Glomerular endothelial cell (primary cell): ENCODE data around the gene MAP2K5. TPM values are rescaled to one million over a fixed set of nuclear protein-coding genes. Genes with fewer than 3 reads are reported as not detected.

Source experiments
- DNase-seq: peaks from one replicate; pipeline ENCODE4 v3.0.0-alpha.2; 2011; ENCODE audit warnings: low read depth, low spot score; ENCODE audit errors: extremely low read depth
- total RNA-seq: library from RNA; depleted of rRNA; stranded (reverse); fragments of >200 nt; gene quantifications from 2 replicates; pipeline ENCODE4 v1.2.3, GENCODE V29; 2015

Gene MAP2K5
- total RNA-seq, 1 donor from 2014 or later: 9.8 TPM

DNA sequence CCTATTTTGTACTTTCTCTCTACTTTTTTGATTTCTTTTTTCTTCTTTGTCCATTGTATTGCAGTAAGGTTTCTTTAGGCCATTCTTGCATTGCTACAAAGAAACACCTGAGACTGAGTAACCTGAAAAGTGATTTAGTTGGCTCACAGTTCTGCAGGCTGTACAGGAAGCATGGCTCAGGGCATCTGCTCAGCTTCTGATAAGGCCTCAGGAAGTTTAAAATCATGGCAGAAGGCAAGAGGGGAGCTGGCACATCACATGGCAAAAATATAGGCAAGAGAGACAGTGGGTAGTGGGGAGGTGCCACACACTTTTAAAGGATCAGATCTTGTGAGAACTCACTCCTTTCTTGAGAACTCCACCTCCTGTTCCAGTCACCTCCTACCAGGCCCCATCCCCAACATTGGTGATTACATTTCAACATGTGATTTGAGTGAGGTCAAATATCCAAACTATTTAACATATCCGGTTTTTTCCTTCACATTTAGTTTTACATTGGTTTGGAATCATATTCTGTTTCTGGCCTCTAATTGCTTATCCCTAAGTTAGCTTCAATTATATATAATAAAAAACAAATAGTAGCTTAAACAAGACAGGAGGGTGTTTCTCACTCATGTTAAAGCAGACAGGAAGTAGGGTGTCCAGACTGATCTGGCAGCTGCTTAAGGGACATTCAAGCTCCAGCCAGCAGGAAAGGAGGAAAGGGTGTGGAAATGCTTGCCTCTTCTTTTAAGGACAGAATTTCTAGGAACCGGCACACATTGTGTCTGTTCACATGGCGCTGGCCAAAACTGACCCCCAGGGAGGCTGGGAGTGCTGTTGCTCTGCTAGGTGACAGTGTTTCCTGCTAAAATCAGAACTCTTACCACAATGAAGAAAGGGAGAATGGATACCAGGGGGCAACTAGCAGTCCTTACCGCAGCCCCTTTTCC lies 254.0 kb downstream of the MAP2K5 start:
- no peak for DNase-seq

- no peak for DNase-seq
Observed at GRCh38 chr15:67799801-67800205, 257.3 kb downstream of the MAP2K5 start.

GRCh38 chr15:67801142-67801541 lies 258.6 kb downstream of the MAP2K5 start:
- no peak for DNase-seq

- no peak for DNase-seq
Observed at GRCh38 chr15:67801926-67802914, 259.7 kb downstream of the MAP2K5 start.

- DNase-seq: no peak
Observed at GRCh38 chr15:67803299-67803698, 260.8 kb downstream of the MAP2K5 start.

DNA sequence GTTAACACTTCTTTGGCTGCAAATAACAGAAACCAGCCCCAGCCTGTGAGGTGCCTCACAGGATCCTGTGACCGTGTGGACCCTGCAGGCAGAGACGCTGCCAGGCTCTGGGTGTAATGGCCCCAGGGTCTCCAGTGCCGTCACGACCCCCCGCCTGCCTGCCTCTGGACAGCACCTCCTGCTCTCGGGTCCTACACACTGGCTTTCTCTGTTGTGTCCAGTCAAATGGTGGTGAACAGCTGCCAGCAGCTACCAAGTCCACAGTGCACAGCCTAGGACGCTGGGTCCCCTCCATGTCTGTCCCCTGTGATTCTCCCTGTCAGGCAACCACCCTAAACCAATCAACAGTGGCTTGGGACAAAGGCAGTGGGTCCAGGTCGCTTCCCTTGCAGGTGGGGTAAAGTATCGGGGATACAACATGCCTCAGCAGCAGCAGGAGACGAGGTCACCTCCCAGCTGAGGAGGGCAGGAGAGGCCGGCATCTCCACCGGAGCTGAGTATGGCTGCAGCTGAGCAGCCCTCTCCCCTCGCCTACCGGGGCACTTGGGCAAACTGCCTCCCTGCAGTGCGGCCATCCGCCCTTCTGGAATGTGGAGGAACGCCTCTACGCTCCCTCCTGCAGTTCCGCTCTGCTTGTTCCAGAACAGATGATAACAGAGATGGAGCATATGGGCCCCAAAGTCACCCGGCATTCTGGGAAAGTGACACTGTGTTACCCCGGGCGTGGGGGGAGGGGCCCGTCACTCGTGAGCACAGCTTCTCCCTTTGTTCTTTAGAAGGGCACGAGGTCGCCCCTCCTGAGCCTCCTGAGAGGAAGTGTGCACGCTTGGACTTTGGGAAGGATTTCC lies 261.7 kb downstream of the MAP2K5 start:
- no peak for DNase-seq

DNA sequence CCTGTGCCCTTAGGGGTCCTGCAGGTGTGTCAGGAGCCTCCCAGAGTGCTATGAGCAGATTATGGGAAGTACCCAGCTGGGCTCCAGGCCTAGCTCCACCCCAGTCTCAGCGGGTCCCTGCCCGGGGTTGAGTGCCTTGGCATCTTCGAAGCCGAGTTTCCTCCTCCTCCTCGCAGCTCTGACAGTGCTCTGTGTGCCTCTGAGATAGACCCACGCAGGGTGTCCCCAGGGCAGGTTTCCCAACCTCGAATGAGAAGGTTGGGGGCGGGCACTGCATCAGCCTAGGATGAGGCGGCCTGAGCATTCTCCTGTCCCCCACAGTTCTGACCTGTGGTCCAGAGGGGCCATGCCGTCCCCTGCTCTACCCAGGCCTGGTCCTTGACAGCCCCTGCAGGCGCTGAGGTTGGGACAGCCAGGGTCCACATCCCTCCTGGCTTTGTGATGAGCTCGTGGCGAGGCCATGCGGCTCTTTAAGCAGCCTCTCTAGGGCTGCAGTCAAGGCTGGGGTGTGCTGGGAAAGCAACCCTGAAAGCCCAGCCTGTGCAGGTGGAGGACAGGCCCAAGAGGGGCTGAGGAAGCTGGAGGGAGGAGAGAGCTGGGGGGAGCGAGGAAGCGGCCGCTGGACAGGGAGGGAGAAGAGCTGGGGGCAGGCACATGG lies 262.6 kb downstream of the MAP2K5 start:
- DNase-seq: no peak

GRCh38 chr15:67805666-67806516 lies 263.4 kb downstream of the MAP2K5 start:
- DNase-seq: no peak

- DNase-seq: no peak
Observed at GRCh38 chr15:67806536-67806935, 264.0 kb downstream of the MAP2K5 start.

DNA sequence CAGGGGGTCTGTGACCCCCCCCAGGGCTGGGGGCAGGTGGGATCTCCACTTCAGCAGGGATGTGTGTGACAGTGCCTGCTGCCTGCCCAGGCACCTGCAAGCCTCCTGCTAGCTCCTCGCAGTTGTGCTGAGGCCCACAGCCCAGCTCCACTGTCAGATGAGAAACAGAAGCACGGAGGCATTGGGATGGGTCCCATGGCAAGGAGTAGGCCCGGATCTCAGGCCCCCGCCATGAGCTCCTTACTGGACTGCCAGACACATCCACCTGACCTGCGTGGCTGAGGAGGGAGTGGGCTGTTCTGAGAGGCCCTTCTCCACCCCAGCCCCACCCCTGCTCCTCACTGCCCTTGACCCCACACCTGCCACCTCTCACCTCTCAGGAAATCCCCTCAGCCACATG lies 264.6 kb downstream of the MAP2K5 start:
- no peak for DNase-seq

GRCh38 chr15:67807836-67808235 lies 265.3 kb downstream of the MAP2K5 start:
- no peak for DNase-seq

GRCh38 chr15:67808821-67809220 lies 266.3 kb downstream of the MAP2K5 start:
- no peak for DNase-seq

DNA sequence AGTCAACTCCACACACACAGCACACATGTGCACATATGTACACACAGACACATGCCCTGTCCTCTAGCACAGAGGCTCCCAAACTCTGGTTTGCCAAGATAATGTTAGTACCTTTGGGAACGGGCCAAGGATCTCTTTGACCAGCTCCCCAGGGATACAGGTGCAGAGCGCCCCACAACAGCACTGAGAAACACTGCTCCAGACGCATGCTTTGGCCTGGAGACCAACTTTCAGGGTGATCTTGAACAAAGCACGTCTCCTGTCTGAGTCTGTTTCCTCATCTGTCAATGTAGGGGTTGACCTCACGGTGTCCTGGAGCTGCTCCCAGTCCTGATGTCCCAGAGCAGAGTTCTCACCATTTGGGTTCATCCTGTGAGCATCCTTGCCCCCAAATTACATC lies 266.9 kb downstream of the MAP2K5 start:
- no peak for DNase-seq

DNA sequence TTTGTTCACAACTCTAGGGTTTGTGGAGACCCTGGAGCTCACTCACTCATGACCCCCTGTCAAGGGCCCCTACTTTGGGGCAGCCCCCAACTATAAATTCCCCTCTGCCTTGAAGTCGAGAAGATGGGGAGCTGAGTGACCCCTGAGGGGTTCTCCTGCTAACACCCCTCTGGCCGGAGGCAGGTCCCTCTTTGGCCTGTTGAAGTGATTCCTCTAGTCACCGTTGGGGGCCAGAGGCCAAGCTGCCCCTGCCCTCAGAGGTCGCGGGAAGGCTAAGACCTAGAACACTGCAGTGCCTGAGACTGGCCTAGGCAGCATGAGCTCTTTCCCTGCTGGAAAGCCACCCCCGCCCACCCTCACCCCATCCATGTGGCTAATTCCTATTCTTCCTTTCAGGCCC lies 267.4 kb downstream of the MAP2K5 start:
- DNase-seq: no peak

GRCh38 chr15:67812241-67812644 lies 269.7 kb downstream of the MAP2K5 start:
- DNase-seq: no peak

- no peak for DNase-seq
Observed at GRCh38 chr15:67813104-67813634, 270.7 kb downstream of the MAP2K5 start.

GRCh38 chr15:67815036-67815592 lies 272.6 kb downstream of the MAP2K5 start:
- DNase-seq: no peak

DNA sequence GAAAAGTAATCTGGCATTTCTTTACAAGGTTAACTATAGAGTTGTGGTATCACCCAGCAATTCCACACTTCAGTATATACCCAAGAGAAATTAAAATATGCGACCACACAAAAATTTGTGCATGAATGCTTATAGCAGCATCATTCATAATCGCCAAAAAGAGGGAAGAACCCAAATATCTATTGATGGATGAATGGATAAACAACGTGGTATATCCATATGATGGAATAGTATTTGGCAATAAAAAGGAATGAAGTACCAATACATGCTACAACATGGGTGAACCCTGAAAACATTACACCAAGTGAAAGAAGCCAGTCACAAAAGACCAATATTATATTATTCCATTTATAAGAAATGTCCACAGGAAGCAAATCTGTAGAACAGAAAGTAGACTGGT lies 274.2 kb downstream of the MAP2K5 start:
- DNase-seq: no peak
